Hematopoietic multipotent progenitor cell treated with erythropoietin and hydrocortisone succinate and interleukin-3 and kit ligand, for 17 days (in vitro differentiated cells): ENCODE measurements around the gene BCL11B.
"Not testable (repeated sequence)": the region's sequence is repeated elsewhere in the genome, so short reads cannot be mapped to it uniquely, and the experiment has no call there.

Source experiments
- DNase-seq: peaks from one replicate; pipeline ENCODE4 v3.0.0-alpha.2; 2015; ENCODE audit warnings: low spot score

Gene BCL11B

DNA sequence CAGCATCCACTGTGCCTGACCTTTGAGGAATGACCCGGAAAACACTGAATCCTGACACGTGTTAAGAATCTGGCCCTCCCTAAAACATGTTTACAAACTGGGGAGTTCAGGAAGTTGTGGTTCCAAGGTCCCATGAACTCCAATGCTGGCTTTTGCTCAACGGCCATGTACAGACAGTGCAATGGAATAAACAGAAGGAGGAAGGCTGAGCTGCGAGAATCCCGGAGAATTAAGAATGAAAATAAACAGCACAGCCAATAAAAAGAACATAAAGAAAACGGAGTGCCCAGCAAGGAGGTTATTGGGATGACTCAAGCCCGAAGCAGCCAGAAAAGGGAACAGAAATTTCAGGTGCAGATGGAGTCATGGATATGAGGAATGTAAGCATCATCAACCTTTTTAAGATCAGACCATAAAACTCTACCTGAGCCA, 32.3 kb downstream of the BCL11B start:
- no peak for DNase-seq

DNA sequence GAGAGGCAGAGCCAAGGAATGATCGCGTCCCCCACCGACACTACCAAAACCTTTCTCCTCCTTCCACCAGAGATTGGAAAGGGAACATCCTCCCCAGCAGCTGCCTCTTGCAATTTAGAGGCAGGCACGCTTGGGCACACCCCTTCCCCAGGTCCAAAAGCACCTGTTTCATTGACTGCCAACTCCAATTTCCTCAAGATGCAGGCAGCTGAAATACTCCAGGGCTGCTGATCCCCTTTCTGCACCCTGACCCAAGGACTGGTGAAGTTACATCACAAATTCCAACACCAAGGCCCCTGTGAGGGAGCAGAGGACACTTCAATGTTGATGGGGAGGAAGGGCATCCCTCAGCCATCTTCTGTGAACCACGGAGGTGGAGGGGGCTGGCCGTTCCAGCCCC, 33.8 kb downstream of the BCL11B start:
- DNase-seq: no peak

DNA sequence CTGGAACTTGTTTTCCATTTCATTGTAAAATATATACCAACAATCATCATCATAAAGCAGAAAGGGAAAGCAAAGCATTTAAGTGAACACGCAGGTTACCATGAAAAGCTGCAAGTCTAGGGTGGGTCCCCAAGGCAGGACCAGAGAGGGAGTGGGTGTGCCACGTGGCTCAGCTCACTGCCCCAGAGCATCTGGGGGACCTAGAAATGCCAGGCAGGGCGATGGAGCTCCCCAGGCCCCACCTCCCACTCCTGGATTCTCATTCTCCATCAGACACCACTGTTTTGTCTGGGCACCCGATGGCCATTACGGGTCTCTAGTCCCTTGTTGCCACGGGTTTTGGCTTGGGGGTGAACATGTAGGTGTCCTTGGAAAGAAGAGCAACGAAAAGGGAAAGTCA, 34.7 kb downstream of the BCL11B start:
- no peak for DNase-seq

GRCh38 chr14:99236386-99237138, 35.4 kb downstream of the BCL11B start:
- no peak for DNase-seq

DNA sequence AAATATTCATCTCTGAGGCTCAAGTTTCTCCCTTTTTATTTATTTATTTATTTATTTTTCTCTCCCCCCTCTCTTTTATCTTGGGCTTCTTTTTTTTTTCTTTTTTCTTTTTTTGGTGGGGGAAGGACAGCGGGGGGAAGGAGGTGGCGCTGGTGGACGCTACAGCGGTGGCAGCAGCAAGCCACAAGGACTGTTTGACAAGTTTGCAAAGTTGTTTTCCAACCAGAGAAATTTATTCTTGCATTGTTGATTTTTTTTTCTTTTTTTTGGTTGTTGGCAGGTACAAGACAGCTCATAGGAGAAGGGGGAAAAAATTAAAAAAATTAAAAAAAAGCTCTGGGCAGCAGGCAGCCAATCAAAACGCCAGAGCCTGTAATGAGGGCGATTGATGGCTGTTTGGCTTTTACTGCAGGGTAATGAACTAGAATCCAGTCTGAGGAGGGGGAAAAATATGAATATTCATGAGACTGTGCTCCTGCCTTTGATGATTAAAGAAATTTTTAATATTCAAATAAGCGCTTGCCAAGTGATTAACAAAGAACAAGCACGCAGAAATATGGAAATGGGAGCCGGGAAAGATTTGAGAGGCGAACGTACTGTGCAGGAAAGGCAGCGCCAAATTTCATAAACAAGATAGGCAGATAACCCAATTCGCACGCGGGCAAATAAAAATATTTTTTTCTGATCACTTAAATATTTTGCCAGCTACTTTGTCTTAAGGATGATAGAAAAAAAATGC, 36.2 kb downstream of the BCL11B start:
- DNase-seq: no peak

DNA sequence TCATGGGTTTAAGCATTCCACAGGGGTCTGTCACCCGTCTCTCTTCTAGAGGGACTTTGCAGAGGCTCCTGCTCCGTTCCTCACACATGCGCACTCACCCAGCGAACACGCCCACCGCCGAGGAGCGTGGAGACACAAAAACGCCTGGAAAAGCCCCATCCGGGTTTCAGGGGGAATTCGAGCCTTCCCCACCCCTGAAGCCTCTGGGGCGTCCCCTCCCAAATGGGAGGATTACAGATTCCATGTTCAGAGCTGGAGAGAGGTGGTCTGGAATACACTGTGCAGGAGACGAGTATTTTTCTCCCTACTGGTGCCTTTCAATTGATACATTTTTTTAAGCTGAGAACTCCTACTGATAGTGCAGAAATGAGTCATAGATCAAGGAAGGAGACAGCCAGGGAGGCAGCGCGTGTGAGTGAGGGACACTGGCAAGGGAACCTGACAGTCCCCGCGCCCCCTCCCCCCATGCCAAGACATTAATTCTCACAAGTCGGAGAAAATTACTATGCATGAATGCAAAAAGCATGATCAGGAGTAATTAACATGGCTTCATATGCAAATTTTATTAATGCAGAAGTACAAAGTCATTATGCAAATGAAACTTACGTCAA, 36.9 kb downstream of the BCL11B start:
- no peak for DNase-seq

DNA sequence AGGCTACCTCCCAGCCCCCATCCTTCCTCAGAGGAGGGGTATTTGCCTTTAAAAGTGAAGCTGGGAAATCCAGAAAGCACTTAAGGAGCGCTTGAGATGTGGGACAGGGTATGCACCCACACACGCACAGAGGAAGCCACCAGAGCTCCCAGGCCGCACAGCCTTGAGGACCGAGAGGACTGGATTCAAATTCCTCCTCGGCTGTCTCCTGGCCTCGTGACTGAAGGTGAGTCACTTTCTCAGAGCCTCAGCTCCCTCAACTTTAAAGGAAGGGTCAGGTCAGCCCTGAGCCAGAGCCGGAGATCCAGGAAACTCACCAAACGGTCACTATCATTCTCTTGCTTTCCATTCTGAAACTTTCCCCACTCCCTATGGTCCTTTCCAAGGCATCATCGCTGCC, 37.6 kb downstream of the BCL11B start:
- DNase-seq: no peak

DNA sequence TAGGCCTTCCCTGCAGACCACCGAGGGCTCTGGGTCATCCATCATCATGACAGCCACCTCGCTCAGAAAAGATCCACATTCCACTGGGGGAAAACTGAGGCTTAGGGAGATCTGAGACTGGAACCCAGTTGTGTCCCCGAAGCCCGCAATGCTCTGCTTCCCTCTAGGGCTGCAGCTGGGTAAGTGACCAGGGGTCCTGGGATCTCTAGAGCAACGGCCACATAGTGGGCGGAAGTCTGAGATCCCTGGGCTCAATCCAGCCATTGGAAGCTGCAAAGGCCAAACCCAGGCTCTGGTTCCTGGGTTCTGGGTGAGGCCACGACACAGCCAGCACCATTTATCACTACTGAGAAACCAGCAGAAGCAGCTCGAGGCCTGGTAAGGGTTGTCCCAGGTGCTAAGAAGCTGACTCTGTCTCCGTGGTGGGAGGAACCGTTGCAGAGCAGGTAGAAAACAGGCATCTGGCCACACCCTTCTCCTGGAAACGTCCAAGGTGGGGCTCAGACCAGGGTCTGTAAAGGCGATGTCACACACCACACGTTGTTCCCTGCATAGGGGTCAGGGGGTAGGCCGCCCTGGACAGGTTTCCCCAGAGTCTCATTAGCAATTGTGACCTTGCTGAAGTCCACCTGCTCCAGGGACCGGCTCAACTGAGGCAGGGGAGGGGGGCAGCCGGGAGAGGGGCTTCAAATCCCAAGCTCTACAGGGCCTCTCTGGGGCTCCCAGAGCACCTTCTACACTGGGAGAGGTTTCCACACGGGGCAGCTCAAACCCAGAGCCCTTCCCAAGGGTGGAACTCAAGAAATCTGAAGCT, 38.6 kb downstream of the BCL11B start:
- DNase-seq: no peak

DNA sequence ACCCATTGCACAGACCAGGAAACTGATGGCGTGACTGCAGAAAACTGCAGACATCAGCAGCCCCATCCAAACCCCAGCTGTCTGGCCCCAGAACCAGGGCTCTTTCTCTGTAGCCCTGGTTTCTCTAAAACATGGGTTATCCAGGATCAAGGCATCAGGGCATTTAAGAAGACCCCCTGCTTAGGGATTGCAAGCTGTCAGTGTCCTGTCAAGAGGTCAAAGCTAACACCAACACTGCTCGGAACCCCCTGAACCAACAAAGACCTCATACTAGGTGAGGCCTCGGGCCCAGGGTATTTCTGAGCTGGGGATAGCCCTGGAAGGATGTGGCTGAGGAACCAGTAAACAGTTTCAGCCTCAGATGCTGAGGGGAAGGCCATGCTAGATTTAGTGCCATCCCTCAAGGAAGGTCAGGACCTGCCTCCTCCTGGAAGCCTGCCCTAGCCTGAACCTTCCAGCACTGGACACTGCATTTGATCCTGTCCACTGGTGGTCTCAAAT, 39.2 kb downstream of the BCL11B start:
- no peak for DNase-seq

- no peak for DNase-seq
Observed at GRCh38 chr14:99231850-99232713, 39.9 kb downstream of the BCL11B start.

DNA sequence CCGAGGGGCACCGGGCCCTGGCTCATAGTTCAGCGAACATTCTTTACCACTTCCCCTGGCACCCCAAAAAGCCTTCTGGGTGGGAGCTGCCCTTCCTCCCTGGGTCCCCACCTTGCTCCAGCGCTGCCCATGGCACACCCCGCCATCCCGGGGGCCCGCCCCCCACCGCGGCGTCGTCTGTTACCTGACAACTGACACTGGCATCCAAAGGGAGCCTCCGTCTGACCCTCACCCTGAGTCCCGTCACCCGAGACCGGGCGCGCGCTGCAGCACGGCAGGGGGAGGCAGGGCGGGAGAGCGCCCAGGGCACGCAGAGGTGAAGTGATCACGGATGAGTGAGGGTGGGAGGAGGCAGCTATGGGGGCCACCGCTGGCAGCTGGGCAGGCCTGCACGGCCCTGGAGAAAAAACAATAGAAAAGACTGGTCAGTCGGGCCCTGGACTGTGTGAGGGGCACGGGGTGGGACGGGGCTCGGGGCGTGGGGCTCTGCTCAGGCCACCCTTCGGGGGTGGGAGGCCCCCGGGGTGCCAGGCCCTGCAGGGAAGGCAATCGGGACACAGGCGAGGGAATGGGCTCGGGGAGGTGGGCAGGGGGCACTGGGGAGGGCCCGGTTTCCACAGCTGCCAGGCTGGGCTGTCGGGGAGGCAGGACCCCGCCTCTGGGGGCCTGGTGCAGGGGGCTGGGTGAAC, 40.7 kb downstream of the BCL11B start:
- DNase-seq: no peak

DNA sequence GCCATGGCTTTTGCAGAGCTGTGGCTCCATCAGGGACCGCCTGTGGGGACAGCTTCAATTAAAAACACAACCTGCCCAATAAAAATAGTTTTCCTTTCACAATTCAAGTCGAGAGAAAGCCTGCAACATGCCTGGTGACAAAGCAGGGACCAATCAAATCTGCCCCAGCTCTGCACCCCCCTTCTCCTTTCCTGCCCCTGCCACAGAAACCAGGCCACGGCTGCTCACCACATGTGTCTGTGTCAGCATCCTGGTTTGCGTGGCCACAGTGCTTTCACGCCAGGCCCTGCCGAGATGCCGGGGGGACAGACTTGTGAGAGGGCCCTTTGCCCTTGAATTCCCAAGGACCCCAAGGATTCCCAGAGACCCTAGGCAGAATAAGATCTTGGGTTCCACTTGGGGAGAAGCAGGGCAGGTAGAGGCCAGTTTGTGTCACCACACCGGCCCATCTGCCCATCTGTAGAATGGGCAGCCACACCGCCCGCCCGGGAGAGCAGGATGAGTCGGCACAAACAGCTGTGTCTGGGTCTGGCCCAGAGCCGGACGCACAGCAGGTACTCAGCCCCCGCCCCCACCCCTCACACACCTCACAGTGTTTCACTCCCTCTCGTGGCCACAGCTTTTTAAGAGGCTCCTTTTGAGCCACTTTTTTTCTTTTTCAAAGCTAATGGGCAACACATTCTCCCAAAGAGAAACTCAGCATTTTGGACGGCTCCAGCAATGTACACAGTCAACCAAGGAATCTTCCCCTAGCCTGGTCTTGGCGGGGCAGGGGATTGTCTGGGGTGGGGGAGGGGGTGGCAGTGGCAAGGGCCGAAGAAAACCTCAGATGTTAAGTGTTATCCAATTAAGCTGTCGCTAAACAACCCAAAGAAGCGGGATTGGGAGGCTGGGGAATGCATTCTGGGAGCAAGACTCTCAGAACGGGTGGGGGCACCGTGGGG, 41.5 kb downstream of the BCL11B start:
- DNase-seq: no peak

- no peak for DNase-seq
Observed at GRCh38 chr14:99229654-99230207, 42.3 kb downstream of the BCL11B start.

- not testable (repeated sequence) for DNase-seq
Observed at GRCh38 chr14:99228760-99229159, 43.2 kb downstream of the BCL11B start.

- DNase-seq: no peak
Observed at GRCh38 chr14:99226687-99227086, 45.3 kb downstream of the BCL11B start.

DNA sequence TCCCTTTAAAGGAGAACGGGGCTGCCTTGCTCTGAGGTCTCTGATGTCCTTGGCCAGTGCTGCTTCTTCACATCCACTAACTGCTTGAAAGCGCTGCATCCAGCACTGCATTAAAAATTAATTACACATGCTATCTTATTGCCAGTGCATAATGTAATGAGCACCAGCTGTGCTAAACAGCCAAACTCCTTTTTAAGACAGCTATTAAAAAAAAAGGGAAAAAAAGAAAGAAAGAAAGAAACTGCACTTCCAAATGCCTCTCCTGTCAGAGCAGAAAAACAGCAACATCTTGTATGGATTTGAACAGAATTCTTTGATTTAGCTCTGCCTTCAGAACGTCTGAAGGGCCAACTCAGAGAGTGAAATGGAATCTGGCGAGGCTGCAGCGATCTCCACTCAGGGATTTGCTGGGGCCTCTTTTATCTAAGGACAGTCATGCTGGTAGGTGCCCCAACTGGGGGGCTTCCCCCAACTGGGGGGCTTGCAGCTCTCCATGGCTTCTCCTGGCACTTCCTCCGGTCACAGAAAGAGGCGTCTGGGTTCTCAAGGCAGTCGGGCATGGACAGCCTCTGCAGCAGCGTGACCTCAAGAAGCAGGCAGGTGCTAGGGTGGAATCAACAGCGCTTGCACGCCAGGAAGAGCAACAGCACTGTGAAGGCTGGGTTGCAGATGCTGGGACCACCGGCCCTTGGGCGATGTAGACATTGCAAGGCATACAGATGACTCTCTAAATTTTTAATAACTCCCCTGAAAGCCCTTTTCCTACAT, 46.4 kb downstream of the BCL11B start:
- DNase-seq: no peak

GRCh38 chr14:99224948-99225347, 47.0 kb downstream of the BCL11B start:
- no peak for DNase-seq
